ENCODE measurements around the gene CIDEB.

The CIDEB gene

GRCh38 chr14:24269910-24270536 lies 37.8 kb downstream of the CIDEB start:
- no peak for DNase-seq (ENCODE audit: low read depth)

- no peak for DNase-seq (ENCODE audit: low read depth)
Measured at GRCh38 chr14:24269368-24269767, 38.4 kb downstream of the CIDEB start.

- DNase-seq (ENCODE audit: low read depth): no peak
Measured at GRCh38 chr14:24268225-24268624, 39.6 kb downstream of the CIDEB start.

GRCh38 chr14:24267516-24267915 lies 40.3 kb downstream of the CIDEB start:
- DNase-seq (ENCODE audit: low read depth): no peak

- DNase-seq (ENCODE audit: low read depth): no peak
Measured at GRCh38 chr14:24266344-24267244, 41.2 kb downstream of the CIDEB start.

- DNase-seq (ENCODE audit: low read depth): no peak
Measured at GRCh38 chr14:24264298-24264697, 43.5 kb downstream of the CIDEB start.

- no peak for DNase-seq (ENCODE audit: low read depth)
Measured at GRCh38 chr14:24263848-24264247, 43.9 kb downstream of the CIDEB start.

GRCh38 chr14:24262821-24263733 lies 44.7 kb downstream of the CIDEB start, which contains the start of gene TGM1:
TGM1 (minus strand) TSS chr14:24263177; CDS start chr14:24262352, 825 bp downstream.
- DNase-seq (ENCODE audit: low read depth): no peak

GRCh38 chr14:24261969-24262327 lies 45.8 kb downstream of the CIDEB start:
- DNase-seq (ENCODE audit: low read depth): no peak

GRCh38 chr14:24261256-24261968 lies 46.4 kb downstream of the CIDEB start:
- DNase-seq (ENCODE audit: low read depth): no peak

- no peak for DNase-seq (ENCODE audit: low read depth)
Measured at GRCh38 chr14:24260780-24261157, 47.0 kb downstream of the CIDEB start.

- no peak for DNase-seq (ENCODE audit: low read depth)
Measured at GRCh38 chr14:24260026-24260779, 47.6 kb downstream of the CIDEB start.

GRCh38 chr14:24259282-24260025 lies 48.3 kb downstream of the CIDEB start:
- DNase-seq (ENCODE audit: low read depth): no peak

GRCh38 chr14:24258548-24259265 lies 49.1 kb downstream of the CIDEB start:
- DNase-seq (ENCODE audit: low read depth): no peak

- DNase-seq (ENCODE audit: low read depth): no peak
Measured at GRCh38 chr14:24258119-24258518, 49.7 kb downstream of the CIDEB start.

GRCh38 chr14:24256960-24257359 lies 50.8 kb downstream of the CIDEB start:
- DNase-seq (ENCODE audit: low read depth): no peak

GRCh38 chr14:24255931-24256711 lies 51.7 kb downstream of the CIDEB start:
- DNase-seq (ENCODE audit: low read depth): no peak

- DNase-seq (ENCODE audit: low read depth): no peak
Measured at GRCh38 chr14:24255438-24255837, 52.3 kb downstream of the CIDEB start.
